Medulla oblongata (tissue), 1 donor: Measurements from ENCODE around the gene DUS1L.

Experiments used
- DNase-seq: peaks from one replicate; pipeline ENCODE4 v3.0.0-alpha.2; 2015; ENCODE audit errors: extremely low spot score

The DUS1L gene

GRCh38 chr17:82076018-82076784, 10.6 kb upstream of the DUS1L start:
- DNase-seq = no peak

GRCh38 chr17:82073446-82073845, 7.8 kb upstream of the DUS1L start:
- no peak for DNase-seq

- no peak for DNase-seq
These were observed 7.2 kb upstream of the DUS1L start for GRCh38 chr17:82072827-82073226.

DNA sequence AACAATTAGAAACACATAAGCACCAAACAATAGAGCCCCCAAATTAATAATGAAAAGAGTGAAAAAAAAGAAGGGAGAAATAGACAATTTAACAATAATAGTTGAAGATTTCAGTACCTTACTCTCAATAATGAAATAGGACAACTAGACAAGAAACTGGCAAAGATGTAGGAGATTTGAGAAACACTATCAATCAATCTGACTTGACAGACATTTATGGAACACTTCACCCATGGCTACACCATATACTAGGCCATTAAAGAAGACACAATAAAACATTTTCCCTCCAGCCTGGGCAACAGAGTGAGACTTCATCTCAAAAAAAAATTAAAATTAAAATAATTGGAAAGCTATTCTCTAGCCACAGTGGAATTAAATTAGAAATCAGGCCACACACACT, 5.0 kb upstream of the DUS1L start:
- DNase-seq = no peak

DNA sequence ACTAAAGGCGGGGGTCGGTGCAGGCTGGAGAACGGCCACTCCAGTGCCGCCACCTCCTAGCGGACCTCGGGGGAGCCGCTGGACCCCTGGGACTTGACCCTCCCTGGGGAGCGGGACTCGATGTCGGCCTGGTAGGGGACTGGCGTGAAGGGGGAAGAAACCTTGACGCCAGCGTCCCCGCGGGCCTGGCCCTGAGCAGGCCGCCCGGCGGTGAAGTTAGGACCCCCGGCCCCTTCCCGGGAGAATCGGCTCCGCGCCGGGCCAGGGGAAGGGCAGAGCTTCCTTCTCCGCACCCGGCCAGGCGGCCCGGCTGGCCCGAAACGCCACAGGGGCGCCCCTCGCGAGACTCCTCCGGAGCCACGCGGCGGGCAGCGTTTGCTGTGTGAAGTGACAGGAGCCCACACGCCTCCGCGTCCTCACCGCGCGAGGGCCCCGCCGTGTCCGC, 389 bp downstream of the DUS1L start:
- no peak for DNase-seq

DNA sequence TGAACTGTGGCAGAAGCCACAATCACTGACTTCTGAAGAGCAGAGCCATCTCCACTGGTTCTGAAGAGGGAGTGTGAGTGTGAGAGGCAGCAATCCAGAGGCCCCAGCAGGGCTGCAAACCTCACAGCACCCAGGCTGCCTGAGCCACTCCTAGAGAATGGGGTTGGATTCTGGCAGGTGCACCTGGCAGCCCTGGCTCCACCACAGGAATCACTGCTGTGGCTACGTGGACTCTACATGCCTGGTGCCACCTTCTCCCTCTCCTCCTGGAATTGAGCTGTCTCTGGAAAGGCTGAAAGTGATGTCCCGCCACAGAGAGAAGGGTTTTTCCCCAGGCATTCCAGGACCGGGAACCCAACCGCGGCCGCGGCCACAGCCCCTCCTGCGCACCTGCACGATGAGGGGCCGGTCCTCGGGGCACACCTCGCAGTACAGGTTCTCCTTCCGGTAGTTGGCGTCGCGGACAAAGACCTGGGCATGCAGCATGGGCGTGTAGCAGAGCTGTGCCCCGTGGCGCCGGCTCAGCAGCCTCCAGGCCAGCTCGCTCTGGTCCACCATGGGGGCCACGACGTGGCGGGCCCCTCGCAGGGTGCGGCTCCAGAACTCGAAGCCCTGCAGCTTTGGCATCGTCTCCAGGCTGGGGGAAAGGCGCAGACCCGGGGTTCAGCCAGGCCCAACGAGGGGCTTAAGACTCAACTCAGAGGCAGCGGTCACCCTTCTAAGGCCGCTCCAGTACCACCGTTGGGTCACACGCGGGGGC, 991 bp downstream of the DUS1L start:
- DNase-seq = no peak

GRCh38 chr17:82063424-82064415, 1.9 kb downstream of the DUS1L start:
- DNase-seq = no peak

- DNase-seq = no peak
These were observed 2.6 kb downstream of the DUS1L start for GRCh38 chr17:82062984-82063368.

- no peak for DNase-seq
These were observed 3.3 kb downstream of the DUS1L start for GRCh38 chr17:82062076-82062983.

DNA sequence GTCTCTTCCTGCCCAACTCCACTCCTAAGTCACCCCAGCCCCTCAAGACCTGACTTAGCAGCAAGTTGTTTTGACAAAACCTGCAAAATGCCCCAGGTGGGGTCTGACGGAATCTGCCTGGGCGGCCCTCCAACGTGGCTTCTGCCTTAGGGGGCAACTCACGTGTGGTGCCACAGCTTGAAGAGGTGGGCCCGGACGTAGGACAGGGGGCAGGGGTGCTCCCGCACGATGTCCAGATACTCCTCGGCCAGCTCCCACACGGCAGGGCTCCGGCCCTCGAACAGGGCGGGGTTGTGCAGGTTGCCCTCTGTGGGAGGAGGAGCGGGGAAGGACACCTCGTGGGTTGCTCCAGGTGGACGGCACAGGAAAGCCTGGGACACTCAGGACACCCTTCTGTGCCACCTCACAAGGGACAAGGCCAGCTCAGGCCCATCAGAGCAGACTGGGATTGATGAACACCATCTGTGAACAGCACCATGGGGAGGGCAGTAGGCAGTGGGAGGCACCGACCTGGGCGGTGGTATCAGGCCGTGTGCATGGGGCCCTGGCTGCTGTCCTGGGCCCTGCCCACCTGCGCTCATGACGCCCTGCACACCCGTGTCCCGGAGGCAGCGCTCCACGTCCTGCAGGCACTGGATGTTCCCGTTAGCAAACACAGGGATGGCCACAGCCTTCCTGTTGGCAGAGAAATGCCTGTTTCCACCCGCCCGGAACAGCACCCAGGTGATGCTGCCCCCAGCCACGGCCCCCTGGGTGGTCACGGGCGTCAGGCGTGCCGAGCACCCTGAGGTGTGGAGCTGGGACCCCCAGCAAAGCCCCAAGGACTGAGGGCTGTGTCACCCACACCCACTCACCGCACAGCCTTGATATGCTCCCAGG, 4.3 kb downstream of the DUS1L start:
- DNase-seq = no peak

DNA sequence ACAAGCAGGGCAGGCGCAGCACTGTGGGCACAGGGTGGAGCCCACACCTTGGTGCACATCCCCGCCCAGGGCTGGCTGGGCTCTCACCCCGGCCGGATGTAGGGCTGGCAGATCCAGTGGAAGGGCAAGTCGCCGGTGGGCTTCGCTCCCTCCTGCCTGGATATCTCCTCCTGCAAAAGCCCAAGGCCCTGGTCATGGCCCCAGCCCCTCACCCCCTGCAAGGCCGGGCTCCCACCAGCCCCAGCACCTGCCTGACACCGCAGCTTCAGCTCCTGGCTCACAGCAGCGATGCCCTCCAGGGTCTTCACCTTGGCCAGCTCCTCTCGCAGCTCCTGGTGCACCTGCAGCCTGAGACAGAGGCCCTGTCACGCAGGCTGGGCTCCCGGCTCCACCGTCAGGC, 5.0 kb downstream of the DUS1L start:
- no peak for DNase-seq

GRCh38 chr17:82060001-82060380, 5.6 kb downstream of the DUS1L start:
- no peak for DNase-seq

- DNase-seq = no peak
These were observed 6.2 kb downstream of the DUS1L start for GRCh38 chr17:82059272-82060000.

GRCh38 chr17:82058855-82059249, 6.8 kb downstream of the DUS1L start:
- DNase-seq = no peak

DNA sequence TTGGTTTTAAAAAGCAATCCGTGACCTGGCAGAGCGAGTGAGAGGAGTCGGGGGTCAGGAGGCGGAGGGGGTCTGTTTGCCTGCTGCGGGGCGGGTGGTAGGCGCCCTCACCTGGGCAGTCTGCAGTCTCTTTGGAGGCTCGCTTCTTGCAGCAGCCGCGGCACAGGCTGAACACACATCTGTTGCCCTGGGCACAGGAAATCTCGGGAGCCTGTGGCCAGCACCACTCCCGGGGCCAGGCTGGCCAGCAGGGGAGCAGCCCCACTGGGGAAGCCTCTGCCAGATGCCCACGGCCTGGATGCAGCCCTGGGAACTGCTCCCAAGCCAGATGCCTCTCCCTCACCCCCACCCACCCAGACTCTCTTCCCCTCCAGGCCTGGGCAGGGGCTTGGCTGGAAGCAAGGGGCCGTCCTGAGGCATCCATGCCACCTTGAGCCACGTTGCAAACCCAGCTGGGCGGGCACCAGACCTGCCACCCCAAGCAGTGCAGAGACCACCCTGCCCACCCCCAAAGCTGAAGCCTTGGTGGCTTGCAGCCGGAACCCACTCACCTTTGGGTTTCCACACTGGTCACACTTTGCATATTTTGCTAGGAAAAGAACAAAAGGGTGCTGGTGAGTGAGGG, 7.3 kb downstream of the DUS1L start:
- no peak for DNase-seq

GRCh38 chr17:82056729-82057621, 8.6 kb downstream of the DUS1L start:
- DNase-seq = no peak

- no peak for DNase-seq
These were observed 9.5 kb downstream of the DUS1L start for GRCh38 chr17:82055965-82056728.
